Stimulated activated naive CD4-positive, alpha-beta T cell (primary cell): Measurements from ENCODE around the gene MED12L.
"Not testable (repeated sequence)": the region's sequence is repeated elsewhere in the genome, so short reads cannot be mapped to it uniquely, and the experiment has no call there.

Source experiments
- DNase-seq, 6 experiments: peaks; one replicate each; lab custom pipeline; 2025; lab: John Stamatoyannopoulos, UW

The MED12L gene, protein sequence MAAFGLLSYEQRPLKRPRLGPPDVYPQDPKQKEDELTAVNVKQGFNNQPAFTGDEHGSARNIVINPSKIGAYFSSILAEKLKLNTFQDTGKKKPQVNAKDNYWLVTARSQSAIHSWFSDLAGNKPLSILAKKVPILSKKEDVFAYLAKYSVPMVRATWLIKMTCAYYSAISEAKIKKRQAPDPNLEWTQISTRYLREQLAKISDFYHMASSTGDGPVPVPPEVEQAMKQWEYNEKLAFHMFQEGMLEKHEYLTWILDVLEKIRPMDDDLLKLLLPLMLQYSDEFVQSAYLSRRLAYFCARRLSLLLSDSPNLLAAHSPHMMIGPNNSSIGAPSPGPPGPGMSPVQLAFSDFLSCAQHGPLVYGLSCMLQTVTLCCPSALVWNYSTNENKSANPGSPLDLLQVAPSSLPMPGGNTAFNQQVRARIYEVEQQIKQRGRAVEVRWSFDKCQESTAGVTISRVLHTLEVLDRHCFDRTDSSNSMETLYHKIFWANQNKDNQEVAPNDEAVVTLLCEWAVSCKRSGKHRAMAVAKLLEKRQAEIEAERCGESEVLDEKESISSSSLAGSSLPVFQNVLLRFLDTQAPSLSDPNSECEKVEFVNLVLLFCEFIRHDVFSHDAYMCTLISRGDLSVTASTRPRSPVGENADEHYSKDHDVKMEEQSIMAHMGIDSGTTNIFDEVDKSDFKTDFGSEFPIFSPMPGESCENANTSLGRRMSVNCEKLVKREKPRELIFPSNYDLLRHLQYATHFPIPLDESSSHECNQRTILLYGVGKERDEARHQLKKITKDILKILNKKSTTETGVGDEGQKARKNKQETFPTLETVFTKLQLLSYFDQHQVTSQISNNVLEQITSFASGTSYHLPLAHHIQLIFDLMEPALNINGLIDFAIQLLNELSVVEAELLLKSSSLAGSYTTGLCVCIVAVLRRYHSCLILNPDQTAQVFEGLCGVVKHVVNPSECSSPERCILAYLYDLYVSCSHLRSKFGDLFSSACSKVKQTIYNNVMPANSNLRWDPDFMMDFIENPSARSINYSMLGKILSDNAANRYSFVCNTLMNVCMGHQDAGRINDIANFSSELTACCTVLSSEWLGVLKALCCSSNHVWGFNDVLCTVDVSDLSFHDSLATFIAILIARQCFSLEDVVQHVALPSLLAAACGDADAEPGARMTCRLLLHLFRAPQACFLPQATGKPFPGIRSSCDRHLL (N-terminal part only)

DNA sequence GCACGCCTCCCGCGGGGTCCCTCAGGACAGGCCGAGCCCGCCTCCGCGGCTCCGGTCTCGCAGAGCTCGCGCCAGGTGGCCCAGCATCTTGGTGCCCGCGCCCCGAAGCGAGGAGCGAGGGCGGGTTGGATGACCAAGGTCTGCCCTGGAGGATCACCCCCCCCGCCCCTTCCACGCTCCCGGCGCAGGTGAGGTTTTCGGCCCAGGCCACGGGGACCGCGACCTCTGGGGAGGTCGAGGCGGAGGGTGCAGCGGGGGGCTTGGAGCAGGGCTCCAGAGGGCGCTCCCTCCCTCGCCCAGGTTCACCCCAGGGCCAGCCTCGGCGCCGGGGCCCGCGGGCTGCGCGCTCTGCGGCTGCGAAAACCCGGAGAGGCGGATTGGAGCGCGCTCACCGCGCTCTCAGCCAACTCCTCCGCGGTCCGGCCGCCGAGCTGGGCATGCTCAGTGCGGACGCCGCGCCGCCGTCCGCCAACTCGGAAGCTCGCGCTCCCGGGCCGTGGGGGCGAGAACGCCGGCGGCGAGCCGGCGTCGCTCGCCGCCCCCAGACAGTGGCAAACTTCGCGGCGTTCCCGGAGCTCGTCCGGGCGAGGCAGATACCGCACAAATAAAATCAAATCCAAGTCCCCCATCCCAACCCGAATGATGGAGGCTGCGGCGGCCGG is at the start of gene MED12L:
Gene MED12L (plus strand): TSS at position 438 of the 662 bp plus-strand sequence. CDS start 1,263 bp downstream, outside the sequence.
- DNase-seq = peak in 4 of 6 experiments; percentile 5 to 30 (median 15)

DNA sequence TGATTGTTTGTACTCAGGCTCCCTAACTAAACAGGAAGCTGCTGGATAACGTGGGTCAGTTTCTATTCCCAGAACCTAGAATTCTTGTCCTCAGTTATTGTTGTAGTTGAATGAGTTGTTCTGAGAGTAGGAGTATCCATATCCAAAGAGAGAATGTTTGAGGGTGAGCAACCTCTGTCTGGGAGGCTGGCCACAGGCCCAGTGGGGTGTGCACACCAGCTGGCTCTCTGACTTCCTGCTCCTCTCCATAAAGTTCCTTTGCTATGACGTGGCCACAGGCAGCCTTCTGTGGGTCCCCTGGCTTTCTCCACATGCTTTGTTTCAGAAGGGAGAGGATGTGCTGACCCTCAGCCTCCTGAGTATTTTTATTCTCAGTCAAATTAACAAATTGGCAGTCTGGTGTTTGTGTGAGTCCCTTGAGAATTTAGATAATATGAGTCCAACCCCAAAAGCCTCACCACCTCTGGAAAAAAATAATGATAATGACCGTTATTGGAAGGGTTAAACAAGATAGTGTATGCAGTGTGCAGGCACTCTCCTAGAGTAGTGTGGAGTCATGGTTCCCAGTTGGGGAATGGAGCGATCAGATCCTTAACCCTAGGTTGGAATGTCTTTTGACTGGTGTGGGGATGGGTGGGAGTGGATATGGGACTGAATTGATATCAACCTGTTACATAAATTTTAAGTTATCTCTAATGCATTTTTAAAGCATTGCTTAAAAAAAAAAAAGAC is 47.6 kb upstream of the MED12L start:
- DNase-seq = no peak

DNA sequence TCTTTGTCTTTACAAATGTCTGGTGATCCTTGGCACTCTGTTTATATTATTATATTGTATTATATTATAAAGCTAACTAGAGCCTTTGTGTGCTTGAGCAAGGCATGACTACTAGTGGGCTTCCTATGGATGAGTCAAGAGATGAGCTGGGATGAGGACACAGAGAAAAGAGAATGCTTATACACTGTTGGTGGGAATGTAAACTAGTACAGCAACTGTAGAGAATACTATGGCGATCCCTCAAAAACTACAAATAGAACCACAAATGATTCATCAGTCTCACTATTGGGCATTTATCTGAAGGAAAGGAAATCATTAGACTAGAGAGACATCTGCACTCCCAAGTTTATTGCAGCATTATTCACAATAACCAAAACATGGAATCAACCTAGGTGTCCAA is 40.8 kb upstream of the MED12L start:
- DNase-seq = no peak

DNA sequence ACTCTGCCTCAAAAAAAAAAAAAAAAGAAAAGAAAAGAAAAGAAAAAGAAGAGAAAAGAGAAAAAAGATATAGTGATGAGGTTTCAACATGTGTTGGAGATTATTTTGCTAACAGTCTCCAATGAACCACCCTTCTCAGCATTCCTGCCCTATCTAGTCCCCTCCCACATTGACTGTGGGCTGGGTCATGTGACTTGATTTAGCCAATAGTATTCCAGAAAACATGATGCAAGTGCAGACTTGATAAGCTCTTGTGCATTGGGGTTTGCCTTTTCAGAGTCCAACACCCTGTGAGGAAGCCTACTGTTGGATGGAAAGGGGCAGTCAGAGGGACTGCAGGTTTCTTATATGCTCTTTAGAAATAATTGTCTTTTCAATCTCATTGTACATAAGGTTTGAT is 37.8 kb upstream of the MED12L start:
- DNase-seq = no peak

DNA sequence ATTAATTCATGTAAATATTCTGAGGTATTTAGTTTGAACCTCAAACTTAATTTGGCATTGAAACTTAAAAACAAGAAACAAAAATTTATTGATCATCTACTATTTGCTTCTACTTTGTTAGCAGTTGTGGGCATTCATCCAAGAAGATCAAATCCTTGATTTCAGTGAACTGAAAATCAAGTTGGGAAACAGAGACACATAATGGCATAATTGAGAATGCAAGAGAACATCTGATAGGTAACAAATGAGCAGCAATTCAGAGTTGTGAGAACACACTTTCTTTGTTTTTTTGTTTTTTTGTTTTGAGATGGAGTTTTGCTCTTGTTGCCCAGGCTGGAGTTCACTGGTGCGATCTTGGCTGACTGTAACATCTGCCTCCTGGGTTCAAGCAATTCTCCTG is 33.9 kb upstream of the MED12L start:
- DNase-seq = no peak

DNA sequence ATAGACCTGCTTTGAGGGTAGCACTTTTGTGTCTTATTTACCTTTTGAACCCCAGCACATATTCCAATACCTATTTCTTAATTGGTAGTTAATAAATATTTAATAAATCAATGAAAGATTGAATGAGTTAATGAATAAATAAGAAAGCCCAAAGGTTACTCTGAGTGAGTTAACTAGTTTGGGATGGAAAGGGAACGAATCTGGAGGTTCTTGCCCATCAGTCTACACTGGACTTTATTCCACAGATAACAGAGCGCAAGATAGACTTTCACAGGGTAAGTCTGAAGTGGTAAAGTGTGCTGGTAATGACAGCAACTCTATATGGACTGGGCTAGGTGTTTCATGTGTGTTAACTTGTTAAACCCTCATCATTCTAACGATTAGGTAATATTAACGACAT is 33.1 kb upstream of the MED12L start:
- DNase-seq = no peak

DNA sequence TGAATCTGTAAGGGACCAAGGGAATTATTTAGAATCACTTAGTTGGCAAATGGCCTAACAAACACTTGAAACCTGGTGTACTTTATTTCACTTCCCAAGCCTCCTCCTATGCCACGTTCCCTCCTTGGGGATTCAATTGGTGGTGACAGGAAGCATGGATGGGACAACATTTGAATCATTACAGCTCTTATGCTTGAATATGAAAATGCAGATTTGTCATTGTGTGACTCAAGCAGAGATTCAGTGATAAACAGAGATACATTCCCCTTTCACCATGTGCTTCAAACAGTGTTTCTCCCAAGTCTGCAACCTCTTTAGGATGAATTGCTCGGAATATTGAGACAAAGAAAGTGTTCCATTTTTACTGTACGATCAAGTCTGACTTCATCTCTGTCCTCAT is 32.7 kb upstream of the MED12L start:
- DNase-seq = no peak

DNA sequence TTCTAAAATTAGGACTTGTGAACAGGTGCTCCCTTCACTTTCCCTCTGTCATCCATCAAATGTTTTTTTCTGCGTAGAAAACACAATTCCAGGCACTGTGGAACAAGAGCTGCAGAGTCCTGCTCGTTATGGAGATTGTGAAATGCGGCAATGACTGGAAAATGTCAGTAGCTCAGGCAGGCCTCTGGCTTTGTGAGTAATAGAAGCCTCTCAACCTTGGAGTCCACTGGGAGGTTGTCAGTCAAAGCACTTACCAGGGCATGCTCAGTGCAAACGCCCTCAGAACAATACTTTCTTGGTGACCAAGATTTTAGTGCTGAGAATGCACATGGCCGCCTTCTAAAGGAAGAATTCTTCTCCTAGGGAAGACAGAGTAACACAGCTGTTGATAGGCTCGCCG is 26.7 kb upstream of the MED12L start:
- no peak for DNase-seq

DNA sequence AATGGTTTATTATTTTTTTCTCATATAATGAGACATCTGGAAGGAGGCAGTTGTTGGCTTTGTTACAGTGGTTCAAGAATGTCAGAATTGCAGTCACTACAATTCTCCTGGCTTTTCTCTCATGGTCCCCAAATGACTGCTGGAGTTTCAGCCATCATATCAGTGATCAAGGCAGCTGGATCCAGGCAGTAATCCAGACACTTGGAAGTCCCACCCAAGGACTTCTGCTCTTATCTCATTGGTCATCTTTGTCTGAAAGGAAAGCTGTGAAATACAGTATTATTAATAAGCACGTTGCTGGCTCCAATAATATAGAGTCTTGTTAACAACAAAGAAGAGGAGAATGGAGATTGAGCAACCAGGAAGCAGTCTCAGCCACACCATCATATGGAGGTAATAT is 22.9 kb upstream of the MED12L start:
- DNase-seq = no peak

DNA sequence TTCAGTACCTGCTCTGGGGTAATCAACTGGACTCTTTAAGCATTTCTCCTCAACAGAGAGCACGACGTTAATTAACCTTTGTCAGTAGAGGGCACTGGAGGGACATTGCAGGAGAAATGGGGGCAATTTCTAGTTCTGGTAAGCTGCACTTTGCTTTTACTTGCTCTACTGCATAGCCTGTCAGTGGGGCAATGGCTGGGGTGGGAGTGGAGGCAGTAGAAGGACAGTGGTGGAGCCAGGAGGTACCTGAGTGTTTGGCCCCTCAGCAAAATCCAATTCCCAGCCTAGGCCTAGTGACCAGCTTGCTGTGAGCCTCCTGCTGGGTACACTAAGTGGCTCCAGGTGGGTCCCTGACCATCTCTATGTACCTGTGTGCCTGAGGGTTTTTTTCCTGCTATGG is 18.3 kb upstream of the MED12L start:
- no peak for DNase-seq

DNA sequence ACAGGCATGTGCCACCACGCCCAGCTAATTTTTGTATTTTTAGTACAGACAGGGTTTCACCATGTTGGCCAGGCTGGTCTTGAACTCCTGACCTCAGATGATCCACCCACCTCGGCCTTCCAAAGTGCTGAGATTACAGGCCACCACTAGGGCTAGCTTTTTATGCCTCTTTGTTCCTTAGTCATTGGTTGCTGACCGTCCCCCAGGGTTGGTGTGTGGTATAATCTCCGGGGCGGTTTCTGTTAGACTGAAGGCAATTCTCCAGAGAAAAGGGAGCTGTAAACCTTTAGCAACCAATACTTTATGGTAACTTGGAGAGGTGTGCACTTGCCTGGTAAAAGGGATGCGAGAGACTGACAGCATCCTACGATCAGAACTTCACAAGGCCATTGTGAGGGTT is 12.6 kb upstream of the MED12L start:
- DNase-seq = not testable (repeated sequence)

DNA sequence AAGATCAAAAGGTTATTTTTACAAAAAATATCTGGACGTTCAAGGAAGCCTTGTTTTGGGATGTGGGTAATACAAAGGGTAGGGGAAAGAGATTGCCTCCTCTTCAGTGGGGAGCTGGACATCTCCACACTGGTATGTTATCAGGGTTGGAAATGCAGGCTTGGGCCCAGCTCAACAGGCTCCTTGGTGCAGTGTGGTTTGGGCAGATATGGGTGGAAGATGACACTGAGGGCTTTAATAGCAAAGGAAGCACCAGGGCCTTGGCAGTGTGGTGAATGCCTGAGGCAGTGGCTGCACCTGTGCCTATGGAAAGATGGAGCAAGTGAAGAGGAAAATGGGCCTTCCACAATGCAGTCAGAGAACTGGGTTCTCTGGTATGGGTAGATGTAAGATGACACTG is 11.2 kb upstream of the MED12L start:
- no peak for DNase-seq

DNA sequence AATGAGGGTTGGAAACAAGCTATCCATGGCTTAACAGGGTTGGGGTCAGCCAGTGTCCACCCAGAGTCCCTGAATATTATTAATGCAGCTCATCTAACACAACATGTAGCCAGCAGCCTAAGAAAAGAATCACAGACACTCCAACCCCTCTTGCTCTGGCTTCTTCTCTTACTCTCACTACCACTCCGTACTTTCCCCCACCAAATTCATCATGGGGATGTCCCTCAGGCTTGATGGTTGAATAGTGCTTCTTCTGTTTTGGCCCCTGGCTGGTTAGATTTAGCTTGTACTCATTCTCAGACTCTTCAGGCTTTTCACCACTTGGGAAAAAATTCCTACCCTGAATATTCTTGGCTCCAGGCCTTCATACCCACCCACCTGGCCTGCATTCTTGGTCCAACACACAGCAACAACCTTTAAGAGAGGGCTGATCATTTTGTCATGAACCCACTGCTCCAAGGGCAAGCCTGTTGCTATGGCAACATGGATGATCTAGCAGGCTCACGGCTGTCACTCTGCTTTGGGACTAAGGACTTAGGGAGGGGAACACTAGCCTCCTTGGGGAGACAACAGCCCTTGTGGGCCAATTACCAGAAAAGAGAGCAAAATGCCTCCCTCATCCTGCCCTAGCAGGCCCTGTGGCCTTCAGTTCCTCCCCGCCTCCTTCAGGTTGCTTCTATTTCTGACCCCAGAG is 9.4 kb upstream of the MED12L start:
- no peak for DNase-seq

DNA sequence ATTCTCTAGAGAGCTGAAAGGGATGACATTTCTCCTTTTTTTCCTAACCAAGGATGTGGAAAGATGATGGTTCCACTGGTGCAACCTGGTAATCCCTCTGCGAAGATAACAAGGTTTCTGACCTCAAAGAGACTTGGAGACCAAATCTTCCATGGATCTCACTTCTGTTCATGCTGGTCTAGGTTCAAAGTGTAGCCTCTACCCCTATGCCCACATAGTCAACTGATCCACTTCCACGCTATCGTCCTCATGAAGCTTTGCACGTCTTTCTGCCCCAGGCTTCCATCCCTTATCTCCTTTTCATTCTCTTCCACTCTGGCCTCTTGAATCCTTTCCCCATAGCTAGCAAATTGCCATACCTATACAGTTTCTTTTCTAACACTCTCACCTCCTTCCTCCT is 8.8 kb upstream of the MED12L start:
- DNase-seq = no peak

DNA sequence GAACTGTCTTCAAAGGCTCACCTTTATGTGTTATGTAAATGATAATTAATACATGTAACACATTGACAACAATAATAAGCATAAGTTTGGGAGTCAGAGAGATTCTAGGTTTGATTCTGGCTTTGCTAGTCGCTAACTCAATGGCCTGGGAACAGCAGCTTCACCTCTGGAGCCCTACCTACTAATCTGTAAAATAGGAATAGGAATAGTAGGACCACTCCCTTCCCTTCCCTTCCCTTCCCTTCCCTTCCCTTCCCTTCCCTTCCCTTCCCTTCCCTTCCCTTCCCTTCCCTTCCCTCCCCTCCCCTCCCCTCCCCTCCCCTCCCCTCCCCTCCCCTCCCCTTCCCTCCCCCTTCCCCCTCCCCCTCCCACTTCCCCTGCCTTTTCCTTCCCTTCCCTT is 4.4 kb upstream of the MED12L start:
- DNase-seq = not testable (repeated sequence)

DNA sequence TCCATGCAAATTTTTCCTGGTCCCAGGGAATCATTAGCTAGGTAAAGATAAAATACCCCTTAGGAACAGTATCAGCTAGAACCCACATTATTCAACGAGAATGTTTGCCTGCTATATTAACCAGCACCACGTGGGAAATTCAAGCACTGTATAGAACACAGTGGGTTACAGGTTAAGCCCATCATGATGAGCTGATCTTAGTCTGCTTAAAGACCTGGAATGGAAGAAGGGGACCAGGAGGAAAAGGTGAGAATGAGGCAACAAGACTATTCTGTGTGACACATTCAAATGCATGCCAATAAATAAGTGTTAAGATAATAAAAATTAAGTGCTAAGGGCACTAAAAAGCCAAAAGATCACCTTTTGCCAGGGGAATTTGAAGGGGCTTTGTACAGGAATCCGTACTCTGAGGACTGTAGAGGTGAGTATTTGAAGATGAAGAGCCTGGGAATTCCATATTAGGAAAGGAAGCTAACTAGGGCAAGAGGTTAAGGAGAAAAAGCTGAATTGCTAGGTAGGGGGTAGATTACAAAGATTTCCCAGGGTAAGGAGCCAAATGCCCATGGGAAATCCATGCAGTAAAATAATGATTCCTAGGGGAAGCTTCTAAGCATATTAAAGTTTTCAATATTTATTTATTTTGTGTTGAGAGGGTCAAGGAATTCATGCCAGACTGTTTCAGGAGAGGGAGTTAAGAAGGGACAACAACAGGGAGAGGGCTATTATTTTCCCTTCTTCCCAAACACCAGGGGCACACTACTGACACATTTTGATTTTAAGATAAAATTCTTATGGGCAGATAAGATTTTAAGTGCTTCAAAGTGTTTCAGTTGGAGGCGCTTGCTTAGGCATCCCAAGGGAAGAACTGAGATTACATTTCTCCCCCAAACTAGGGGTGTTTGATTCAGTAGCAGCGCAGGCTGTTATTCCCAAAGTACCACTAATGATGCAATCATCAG is 2.3 kb upstream of the MED12L start:
- no peak for DNase-seq

DNA sequence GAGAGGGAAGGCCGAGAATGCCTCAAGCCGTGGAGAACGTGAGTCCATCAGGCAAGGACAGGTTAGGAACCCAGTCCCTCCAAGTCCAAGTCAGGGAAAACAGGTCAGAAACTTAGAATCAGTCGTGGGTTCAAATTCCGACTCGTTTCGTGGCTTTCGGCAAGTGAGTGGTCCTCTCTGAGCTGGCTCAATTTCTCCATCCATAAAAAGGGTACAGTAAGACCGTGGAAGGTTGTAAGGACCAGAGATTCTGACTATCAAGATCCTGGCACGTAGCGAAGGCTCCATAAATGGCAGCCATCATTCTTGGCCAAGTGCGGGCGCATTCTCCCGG is 604 bp upstream of the MED12L start:
- DNase-seq = no peak

DNA sequence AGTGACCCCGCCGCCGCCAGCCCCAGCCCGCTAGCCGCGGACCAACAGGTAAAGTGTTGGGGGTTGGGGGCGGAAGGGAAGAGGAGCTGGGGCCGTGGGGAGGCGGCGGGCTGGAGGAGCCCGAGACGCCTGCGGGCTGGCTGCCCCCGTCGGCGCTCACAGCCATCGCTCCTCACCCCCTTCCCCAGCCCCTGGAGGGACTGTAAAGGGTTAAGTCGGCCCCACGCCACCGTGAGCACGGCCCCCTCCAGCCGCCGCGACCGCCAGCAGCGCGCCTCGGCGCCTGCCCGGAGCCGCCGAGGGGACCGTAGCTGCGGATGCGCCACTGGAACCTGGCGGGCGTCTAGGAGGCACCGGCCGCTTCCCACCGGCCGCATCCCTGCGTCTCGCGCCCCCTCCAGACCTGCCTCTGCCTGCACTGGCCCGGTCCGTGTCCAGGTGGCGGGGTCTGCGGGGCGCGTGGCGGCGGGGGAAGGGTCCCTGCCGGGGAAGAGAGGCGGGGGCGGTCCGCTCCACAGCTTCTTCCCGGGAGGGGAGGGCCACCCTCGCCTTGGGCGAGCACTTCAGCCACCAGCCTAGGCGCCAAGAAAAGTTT is 522 bp downstream of the MED12L start:
- peak in 2 of 6 experiments; percentile 10 to 30 for DNase-seq
